HUES6 (cell line): ENCODE results near the gene ADGRG4.

Source experiments
- H3K27ac ChIP-seq: 2 replicates; pipeline ENCODE4 v1.7.0; 2013; ENCODE audit warnings: low read depth, mild to moderate bottlenecking, low read length, inconsistent platforms
- H3K27me3 ChIP-seq: 2 replicates; pipeline ENCODE4 v1.6.1; 2013; ENCODE audit warnings: low read length; ENCODE audit not compliant: control insufficient read depth, insufficient read depth
- H3K36me3 ChIP-seq: 2 replicates; pipeline ENCODE4 v1.6.1; 2013; ENCODE audit warnings: low read length; ENCODE audit not compliant: control insufficient read depth, insufficient read depth
- H3K4me1 ChIP-seq: 2 replicates; pipeline ENCODE4 v1.6.1; 2013; ENCODE audit warnings: low read length; ENCODE audit not compliant: control insufficient read depth, insufficient read depth
- H3K4me3 ChIP-seq: 2 replicates; pipeline ENCODE4 v1.5.1; 2013; ENCODE audit warnings: low read depth, low read length
- H3K9ac ChIP-seq: one replicate; pipeline ENCODE4 v1.6.1; 2013; ENCODE audit warnings: mild to moderate bottlenecking, low read length
- H3K9me3 ChIP-seq: 2 replicates; pipeline ENCODE4 v1.6.1; 2013; ENCODE audit warnings: low read depth, low read length; ENCODE audit not compliant: control insufficient read depth, insufficient read depth

The ADGRG4 gene

GRCh38 chrX:136457303-136457917 is 156.6 kb downstream of the ADGRG4 start:
- no peaks in the 10 kb centered on the region for H3K4me1 ChIP-seq

GRCh38 chrX:136464589-136464988 is 163.8 kb downstream of the ADGRG4 start:
- H3K36me3 ChIP-seq = no peaks in the 10 kb centered on the region
- H3K4me3 ChIP-seq = no peak overlapping the region
- H3K9ac ChIP-seq = no peak overlapping the region
- H3K9me3 ChIP-seq = no peaks in the 10 kb centered on the region
- no peaks in the 10 kb centered on the region for H3K4me1 ChIP-seq
- H3K27me3 ChIP-seq = no peaks in the 10 kb centered on the region; the same call in 1 of the 2 replicates
- H3K27ac ChIP-seq = no peak overlapping the region

More at GRCh38 chrX:136457303-136457917, 156.6 kb downstream of the ADGRG4 start:
- no peak overlapping the region for H3K4me3 ChIP-seq
- H3K27me3 ChIP-seq = no peaks in the 10 kb centered on the region
- H3K36me3 ChIP-seq = no peaks in the 10 kb centered on the region
- no peaks in the 10 kb centered on the region for H3K9me3 ChIP-seq
- no peak overlapping the region for H3K9ac ChIP-seq
- H3K27ac ChIP-seq = no peak overlapping the region
